Ishikawa (cell line): ENCODE data around the gene RHAG.

ENCODE experiments used
- CEBPB ChIP-seq: IDR thresholded peaks from 2 replicates; pipeline ENCODE4 v1.6.1; 2012
- CREB1 ChIP-seq: IDR thresholded peaks from 2 replicates; pipeline ENCODE4 v1.6.1; 2012; ENCODE audit warnings: low read depth
- EGR1 ChIP-seq: IDR thresholded peaks from 2 replicates; pipeline ENCODE4 v1.6.1; 2012
- EP300 ChIP-seq: IDR thresholded peaks from 2 replicates; pipeline ENCODE4 v1.6.1; 2012; ENCODE audit warnings: borderline replicate concordance
- FOXM1 ChIP-seq: IDR thresholded peaks from 2 replicates; pipeline ENCODE4 v1.6.1; 2012; ENCODE audit warnings: low read depth, borderline replicate concordance
- NFIC ChIP-seq: IDR thresholded peaks from 2 replicates; pipeline ENCODE4 v1.6.1; 2012
- RAD21 ChIP-seq: IDR thresholded peaks from 2 replicates; pipeline ENCODE4 v1.6.1; 2012; ENCODE audit warnings: low read depth
- TAF1 ChIP-seq: IDR thresholded peaks from 2 replicates; pipeline ENCODE4 v1.6.1; 2012; ENCODE audit warnings: low read depth, mild to moderate bottlenecking
- TCF12 ChIP-seq: IDR thresholded peaks from 2 replicates; pipeline ENCODE4 v1.6.1; 2012; ENCODE audit warnings: low read depth
- TEAD4 ChIP-seq: IDR thresholded peaks from 2 replicates; pipeline ENCODE4 v1.6.1; 2012
- YY1 ChIP-seq: IDR thresholded peaks from 2 replicates; pipeline ENCODE4 v1.6.1; 2012; ENCODE audit warnings: low read depth
- ZBTB7A ChIP-seq: IDR thresholded peaks from 2 replicates; pipeline ENCODE4 v1.6.1; 2012; ENCODE audit warnings: low read depth
- TF ChIP-seq, protein P1 (sequence below): IDR thresholded peaks from 2 replicates; pipeline ENCODE4 v1.6.1; 2012
- TF ChIP-seq, protein P2 (sequence below): IDR thresholded peaks from 2 replicates; pipeline ENCODE4 v1.6.1; 2012; ENCODE audit warnings: low read depth, mild to moderate bottlenecking
- TF ChIP-seq, protein P3 (sequence below): IDR thresholded peaks from 2 replicates; pipeline ENCODE4 v1.6.1; 2012

Gene RHAG

DNA sequence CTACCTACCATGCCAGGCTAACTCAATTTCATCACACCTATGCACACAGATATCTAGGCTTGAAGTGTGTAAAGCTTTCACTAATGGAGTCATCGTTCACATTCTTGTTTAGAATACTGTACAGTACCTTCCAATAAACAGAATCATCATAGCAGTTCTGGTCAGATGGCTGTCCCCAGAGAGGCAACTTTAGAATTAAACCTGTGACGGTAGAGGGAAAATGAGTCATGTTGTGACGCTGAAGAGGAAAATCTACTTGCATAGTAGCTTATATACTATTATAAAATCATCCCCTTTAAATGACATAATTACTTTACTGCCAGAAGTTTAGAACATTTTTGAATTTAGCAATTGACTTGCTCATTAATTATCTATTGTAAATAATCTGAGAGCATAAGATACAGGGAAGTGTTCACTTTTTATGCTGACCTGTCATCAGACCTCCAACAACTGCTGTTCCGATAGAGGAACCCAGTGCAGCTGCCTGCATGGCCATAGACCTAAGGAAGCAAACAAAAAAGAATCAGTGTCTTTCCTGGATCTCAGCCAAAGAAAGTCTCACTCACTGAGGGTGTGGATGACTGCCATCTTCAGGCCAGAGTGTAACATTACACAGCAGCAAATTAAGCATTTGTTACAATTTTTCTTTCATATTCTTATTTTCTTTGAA lies 29.8 kb downstream of the RHAG start:
- TF ChIP-seq YY1: no peak
- TF ChIP-seq TAF1: no peak
- TF ChIP-seq NFIC: peak; percentile 90
- TF ChIP-seq FOXM1: no peak
- no peak for TF ChIP-seq CEBPB
- no peak for TF ChIP-seq TEAD4
- no peak for TF ChIP-seq EGR1
- TF ChIP-seq RAD21: peak; percentile 88

DNA sequence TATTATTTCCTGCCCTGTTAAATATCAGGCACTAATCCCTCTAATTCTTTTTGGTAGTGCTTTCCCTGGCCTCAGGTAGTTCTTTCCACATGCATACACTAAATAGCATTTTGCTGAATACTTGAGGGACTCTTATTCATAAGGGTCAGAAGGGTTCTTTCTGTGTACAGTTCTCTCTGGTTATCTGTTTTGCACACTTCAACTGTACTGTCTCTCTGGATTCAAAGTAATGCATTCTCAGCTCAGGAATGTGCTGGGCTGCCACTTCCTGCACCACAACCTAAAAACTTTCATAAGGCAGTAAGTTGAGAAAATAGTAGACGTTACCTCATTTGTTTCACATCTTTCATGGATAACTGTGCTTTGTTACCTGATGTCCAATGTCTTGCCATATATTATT lies 54.1 kb downstream of the RHAG start:
- TF ChIP-seq, protein P1, sequence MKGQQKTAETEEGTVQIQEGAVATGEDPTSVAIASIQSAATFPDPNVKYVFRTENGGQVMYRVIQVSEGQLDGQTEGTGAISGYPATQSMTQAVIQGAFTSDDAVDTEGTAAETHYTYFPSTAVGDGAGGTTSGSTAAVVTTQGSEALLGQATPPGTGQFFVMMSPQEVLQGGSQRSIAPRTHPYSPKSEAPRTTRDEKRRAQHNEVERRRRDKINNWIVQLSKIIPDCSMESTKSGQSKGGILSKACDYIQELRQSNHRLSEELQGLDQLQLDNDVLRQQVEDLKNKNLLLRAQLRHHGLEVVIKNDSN: no peak
- TF ChIP-seq FOXM1 (no peak), RAD21 (no peak), CREB1 (no peak), CEBPB (no peak), EGR1 (no peak), ZBTB7A (no peak)
- TF ChIP-seq, protein P2, sequence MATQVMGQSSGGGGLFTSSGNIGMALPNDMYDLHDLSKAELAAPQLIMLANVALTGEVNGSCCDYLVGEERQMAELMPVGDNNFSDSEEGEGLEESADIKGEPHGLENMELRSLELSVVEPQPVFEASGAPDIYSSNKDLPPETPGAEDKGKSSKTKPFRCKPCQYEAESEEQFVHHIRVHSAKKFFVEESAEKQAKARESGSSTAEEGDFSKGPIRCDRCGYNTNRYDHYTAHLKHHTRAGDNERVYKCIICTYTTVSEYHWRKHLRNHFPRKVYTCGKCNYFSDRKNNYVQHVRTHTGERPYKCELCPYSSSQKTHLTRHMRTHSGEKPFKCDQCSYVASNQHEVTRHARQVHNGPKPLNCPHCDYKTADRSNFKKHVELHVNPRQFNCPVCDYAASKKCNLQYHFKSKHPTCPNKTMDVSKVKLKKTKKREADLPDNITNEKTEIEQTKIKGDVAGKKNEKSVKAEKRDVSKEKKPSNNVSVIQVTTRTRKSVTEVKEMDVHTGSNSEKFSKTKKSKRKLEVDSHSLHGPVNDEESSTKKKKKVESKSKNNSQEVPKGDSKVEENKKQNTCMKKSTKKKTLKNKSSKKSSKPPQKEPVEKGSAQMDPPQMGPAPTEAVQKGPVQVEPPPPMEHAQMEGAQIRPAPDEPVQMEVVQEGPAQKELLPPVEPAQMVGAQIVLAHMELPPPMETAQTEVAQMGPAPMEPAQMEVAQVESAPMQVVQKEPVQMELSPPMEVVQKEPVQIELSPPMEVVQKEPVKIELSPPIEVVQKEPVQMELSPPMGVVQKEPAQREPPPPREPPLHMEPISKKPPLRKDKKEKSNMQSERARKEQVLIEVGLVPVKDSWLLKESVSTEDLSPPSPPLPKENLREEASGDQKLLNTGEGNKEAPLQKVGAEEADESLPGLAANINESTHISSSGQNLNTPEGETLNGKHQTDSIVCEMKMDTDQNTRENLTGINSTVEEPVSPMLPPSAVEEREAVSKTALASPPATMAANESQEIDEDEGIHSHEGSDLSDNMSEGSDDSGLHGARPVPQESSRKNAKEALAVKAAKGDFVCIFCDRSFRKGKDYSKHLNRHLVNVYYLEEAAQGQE: no peak

DNA sequence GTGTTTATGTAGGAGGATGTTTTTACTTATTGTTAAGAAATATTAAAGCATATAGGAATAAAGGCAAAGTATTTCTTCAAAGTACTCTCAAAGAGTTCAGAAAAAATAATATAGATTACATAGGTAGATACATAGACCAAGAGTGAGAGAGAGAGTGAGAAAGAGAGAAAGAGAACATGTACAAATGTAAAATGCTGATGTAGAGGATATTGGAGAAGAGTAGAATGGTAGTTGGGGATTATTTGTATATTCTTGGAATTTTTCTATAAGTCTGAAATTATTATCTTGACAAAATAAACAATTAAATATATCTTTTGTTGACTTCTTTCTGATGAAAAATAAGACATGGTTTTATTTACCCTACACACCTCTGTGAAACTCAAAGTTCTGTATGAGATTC lies 57.0 kb downstream of the RHAG start:
- TF ChIP-seq CREB1 (no peak), TEAD4 (no peak), CEBPB (no peak), TCF12 (no peak)
- TF ChIP-seq, protein P1: no peak

DNA sequence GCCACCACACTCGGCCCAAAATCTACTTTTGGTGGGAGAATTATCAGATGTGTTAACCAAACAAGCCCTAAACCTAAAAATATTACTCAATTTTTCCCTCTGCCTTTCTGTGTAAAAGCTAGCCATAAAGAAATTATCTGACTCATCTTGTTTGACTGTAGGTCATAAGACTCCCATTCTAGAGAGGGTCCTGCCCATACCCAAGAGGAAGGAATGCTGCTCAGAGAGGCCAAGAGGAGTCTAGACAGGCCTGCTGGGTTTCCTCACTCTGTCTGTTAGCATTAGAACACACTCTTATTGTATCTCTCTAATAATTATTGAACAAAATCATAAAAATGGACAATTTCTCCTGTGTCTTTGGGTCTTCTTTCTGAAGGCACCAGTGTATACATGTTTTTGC lies 60.0 kb downstream of the RHAG start:
- no peak for TF ChIP-seq EGR1
- TF ChIP-seq CEBPB: no peak
- no peak for TF ChIP-seq CREB1
- TF ChIP-seq, protein P2: no peak
- no peak for TF ChIP-seq FOXM1
- TF ChIP-seq YY1: no peak
- TF ChIP-seq TEAD4: no peak
- no peak for TF ChIP-seq ZBTB7A
- TF ChIP-seq, protein P1: no peak
- TF ChIP-seq EP300: no peak
- TF ChIP-seq TCF12: no peak
- TF ChIP-seq, protein P3, sequence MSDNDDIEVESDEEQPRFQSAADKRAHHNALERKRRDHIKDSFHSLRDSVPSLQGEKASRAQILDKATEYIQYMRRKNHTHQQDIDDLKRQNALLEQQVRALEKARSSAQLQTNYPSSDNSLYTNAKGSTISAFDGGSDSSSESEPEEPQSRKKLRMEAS: no peak
- TF ChIP-seq RAD21: no peak
- TF ChIP-seq TAF1: no peak
- TF ChIP-seq NFIC: no peak

DNA sequence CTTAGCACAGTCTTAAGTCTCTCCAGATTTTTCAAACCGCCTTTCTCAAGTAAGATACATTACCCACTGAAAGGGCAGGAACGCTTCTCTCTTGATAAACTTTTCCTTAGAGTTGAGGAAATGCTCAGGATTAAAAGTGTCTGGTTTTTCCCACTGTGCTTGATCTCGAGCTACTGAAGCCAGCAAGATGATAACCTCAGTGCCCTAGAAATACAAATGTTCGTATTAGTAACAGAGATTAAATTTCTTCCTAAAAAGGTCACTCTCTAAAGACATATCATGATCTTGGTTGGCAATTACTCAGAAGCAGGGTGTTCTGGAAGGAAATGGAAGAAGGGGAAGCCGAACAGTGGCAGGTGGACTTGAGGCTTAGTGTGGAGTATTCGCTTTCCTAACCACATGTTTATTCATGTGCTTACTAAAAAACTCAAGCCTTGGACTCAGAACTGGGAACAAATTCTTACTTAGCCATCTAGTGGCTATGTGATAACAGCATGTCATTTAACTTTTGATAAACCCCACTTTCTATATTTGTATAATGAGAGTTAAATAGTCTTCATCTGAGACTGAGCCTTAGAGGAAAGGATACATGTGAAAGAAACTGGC lies 66.1 kb downstream of the RHAG start:
- TF ChIP-seq, protein P3: no peak
- TF ChIP-seq EGR1 (no peak), YY1 (no peak), TCF12 (no peak), FOXM1 (no peak), CREB1 (no peak), EP300 (no peak), TAF1 (no peak), ZBTB7A (no peak)
- TF ChIP-seq, protein P1: no peak
- TF ChIP-seq, protein P2: no peak
